Right atrium auricular region (tissue), 2 donors: ENCODE measurements around the gene PPP6R1. TPM values are rescaled to one million over a fixed set of nuclear protein-coding genes. Genes with fewer than 3 reads are reported as not detected.
"Not testable (repeated sequence)": the region's sequence is repeated elsewhere in the genome, so short reads cannot be mapped to it uniquely, and the experiment has no call there.

Experiments
- DNase-seq: peaks from one replicate; pipeline ENCODE4 v3.0.0-alpha.2; 2019; ENCODE audit warnings: low spot score
- H3K27ac ChIP-seq, 2 donors: fragments of 200-600 bp; sonication (generic); 1 replicate in 1 of 2; 2 replicates in 1 of 2; pipeline ENCODE4 v1.5.1; 2016 to 2019
- H3K27me3 ChIP-seq, 2 donors: fragments of 200-600 bp; sonication (generic); one replicate each; pipeline versions ENCODE4 v1.5.1 to v1.6.0; 2017 to 2019
- H3K36me3 ChIP-seq: fragments of 200-600 bp; sonication (generic); one replicate; pipeline ENCODE4 v1.5.1; 2016
- H3K4me1 ChIP-seq, 2 donors: fragments of 200-600 bp; sonication (generic); one replicate each; pipeline versions ENCODE4 v1.5.1 to v1.6.0; 2017 to 2019
- H3K4me3 ChIP-seq, 2 donors: fragments of 200-600 bp; sonication (generic); 1 replicate in 1 of 2; 2 replicates in 1 of 2; pipeline ENCODE4 v1.5.1; 2017 to 2019; ENCODE audit warnings: mild to moderate bottlenecking in 1 of 2, moderate library complexity in 1 of 2
- H3K9me3 ChIP-seq, 2 donors: fragments of 200-600 bp; sonication (generic); one replicate each; pipeline ENCODE4 v1.5.1; 2019
- CTCF ChIP-seq, 2 donors: fragments of 200-600 bp; sonication (generic); IDR thresholded peaks; one replicate each; pipeline ENCODE4 v1.5.1; 2019; ENCODE audit warnings: antibody characterized with exemption in 2 of 2
- total RNA-seq, 2 donors: library from RNA; depleted of rRNA; stranded (reverse); fragments of >200 nt; gene quantifications; one replicate each; pipeline ENCODE4 v1.1.0, GENCODE V29; 2016

The PPP6R1 gene
- total RNA-seq, 2 donors from 2014 or later, result 28.7 to 35.5 TPM

- Histone ChIP-seq H3K4me1 (peaks cover 0 to 23% of the 10 kb centered on the region in 2 donors), H3K9me3 (no peaks in the 10 kb centered on the region), H3K27ac (peak overlapping the region; percentile 3 to 60), H3K27me3 (no peaks in the 10 kb centered on the region), H3K4me3 (no peak overlapping the region), H3K36me3 (peaks cover 37% of the 10 kb centered on the region)
- no peak for TF ChIP-seq CTCF (IDR thresholded peaks at IDR 0.05)
- no peak for DNase-seq
Measured at GRCh38 chr19:55228015-55228391, 30.8 kb downstream of the PPP6R1 start.

DNA sequence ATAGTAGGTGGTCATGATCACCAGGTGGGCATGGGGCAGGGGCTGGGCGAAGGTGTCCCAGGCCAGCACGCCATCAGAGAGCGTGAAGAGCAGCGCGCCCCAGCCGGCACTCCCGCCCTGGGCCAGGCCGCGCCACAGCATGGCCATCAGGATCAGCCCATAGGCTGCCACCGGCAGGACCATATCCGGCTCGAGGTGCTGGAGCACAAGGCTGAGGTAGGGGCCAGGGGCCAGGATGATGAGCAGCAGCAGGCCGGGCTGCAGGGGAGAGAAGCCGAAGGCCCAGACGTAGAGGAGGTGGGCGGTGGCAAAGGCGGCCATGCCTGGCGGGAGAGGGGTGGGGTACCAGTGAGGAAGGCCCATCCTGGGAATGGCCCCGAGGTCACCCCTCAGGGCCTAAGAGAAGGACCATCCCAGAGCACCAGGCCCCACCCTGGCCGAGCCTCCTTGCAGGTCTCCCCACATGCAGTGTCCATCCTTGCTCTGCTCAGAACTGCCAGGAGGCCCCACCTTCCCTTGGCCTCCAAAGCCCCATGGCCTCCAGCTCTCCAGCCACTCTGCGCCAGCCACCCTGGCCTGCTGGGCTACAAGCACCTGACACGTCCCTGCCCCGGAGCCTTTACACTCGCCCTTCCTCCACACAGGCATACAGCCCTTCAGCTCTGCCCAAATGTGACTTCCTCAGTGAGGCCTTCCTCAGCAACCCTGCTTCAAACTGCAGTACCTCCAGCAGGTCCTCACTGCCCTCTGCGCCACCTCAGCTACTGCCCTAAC, 31.4 kb downstream of the PPP6R1 start:
- no peak for DNase-seq
- no peak overlapping the region for H3K27ac ChIP-seq
- peaks cover 0 to 23% of the 10 kb centered on the region in 2 donors for H3K4me1 ChIP-seq
- no peak for TF ChIP-seq CTCF (IDR thresholded peaks at IDR 0.05)
- H3K4me3 ChIP-seq, result no peak overlapping the region
- H3K36me3 ChIP-seq, result peaks cover 31% of the 10 kb centered on the region
- H3K9me3 ChIP-seq, result no peaks in the 10 kb centered on the region
- H3K27me3 ChIP-seq, result no peaks in the 10 kb centered on the region

- no peak overlapping the region for H3K4me3 ChIP-seq
- no peaks in the 10 kb centered on the region for H3K27me3 ChIP-seq
- H3K36me3 ChIP-seq, result peaks cover 25% of the 10 kb centered on the region
- H3K4me1 ChIP-seq, result peaks cover 0 to 23% of the 10 kb centered on the region in 2 donors
- H3K27ac ChIP-seq, result no peak overlapping the region
- no peak for DNase-seq
- no peak for TF ChIP-seq CTCF (IDR thresholded peaks at IDR 0.05)
- H3K9me3 ChIP-seq, result no peaks in the 10 kb centered on the region
Measured at GRCh38 chr19:55226788-55227187, 32.0 kb downstream of the PPP6R1 start.

GRCh38 chr19:55226273-55226672, 32.5 kb downstream of the PPP6R1 start:
- Histone ChIP-seq H3K27ac (no peak overlapping the region), H3K9me3 (no peaks in the 10 kb centered on the region), H3K27me3 (no peaks in the 10 kb centered on the region), H3K4me1 (peaks cover 0 to 23% of the 10 kb centered on the region in 2 donors), H3K4me3 (no peak overlapping the region), H3K36me3 (peaks cover 20% of the 10 kb centered on the region)
- no peak for TF ChIP-seq CTCF (IDR thresholded peaks at IDR 0.05)
- DNase-seq, result no peak

GRCh38 chr19:55225415-55225958, 33.3 kb downstream of the PPP6R1 start:
- no peak for DNase-seq
- Histone ChIP-seq H3K4me3 (no peak overlapping the region), H3K4me1 (peaks cover 0 to 23% of the 10 kb centered on the region in 2 donors), H3K27me3 (no peaks in the 10 kb centered on the region), H3K9me3 (no peaks in the 10 kb centered on the region), H3K36me3 (peaks cover 12% of the 10 kb centered on the region), H3K27ac (no peak overlapping the region)
- no peak for TF ChIP-seq CTCF (IDR thresholded peaks at IDR 0.05)

DNA sequence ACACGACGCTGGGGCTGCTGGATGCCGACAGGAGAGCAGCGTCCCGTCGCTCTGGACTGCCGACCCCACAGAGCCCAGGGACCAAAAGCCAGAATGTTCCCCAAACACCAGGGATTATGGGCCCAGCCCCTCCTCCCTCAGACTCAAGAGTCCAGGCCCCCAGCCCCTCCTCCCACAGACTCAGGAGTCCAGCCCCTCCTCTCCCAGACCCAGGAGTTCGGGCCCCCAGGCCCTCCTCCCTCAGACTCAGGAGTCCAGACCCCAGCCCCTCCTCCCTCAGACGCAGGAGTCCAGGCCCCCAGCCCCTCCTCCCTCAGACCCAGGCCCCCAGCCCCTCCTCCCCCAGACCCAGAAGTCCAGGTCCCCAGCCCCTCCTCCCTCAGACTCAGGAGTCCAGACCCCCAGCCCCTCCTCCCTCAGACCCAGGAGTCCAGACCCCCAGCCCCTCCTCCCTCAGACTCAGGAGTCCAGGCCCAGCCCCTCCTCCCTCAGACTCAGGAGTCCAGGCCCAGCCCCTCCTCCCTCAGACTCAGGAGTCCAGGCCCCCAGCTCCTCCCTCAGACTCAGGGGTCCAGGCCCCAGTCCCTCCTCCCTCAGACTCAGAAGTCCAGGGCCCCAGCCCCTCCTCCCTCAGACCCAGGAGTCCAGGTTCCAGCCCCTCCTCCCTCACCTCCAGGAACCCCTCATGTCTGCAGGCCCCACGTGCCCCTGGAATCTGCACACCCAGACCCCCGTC, 34.0 kb downstream of the PPP6R1 start:
- not testable (repeated sequence) for H3K27ac ChIP-seq, H3K9me3 ChIP-seq, DNase-seq, H3K4me3 ChIP-seq, H3K27me3 ChIP-seq, H3K36me3 ChIP-seq
- H3K4me1 ChIP-seq, result peaks cover 0 to 23% of the 10 kb centered on the region in 2 donors
